ENCODE measurements around the gene CTSL.

CTSL gene

DNA sequence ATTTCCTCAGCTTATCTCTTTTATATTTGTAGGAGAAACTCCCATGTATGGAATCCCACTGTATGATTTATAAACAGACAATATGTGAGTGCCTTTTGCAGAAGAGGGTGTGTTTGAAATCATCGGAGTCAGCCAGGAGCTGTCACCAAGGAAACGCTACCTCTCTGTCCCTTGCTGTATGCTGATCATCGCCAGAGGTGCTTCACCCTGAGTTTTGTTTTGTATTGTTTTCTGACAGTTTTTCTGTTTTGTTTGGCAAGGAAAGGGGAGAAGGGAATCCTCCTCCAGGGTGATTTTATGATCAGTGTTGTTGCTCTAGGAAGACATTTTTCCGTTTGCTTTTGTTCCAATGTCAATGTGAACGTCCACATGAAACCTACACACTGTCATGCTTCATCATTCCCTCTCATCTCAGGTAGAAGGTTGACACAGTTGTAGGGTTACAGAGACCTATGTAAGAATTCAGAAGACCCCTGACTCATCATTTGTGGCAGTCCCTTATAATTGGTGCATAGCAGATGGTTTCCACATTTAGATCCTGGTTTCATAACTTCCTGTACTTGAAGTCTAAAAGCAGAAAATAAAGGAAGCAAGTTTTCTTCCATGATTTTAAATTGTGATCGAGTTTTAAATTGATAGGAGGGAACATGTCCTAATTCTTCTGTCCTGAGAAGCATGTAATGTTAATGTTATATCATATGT lies 18.0 kb upstream of the CTSL start:
- Histone ChIP-seq H3K4me1 (ENCODE audit: insufficient read depth, low read length) (no peaks in the 10 kb centered on the region), H3K36me3 (ENCODE audit: insufficient read depth, low read length) (peaks cover 12% of the 10 kb centered on the region; the same call in 1 of the 2 replicates), H3K9me3 (ENCODE audit: control insufficient read depth, insufficient read depth, low read length) (no peaks in the 10 kb centered on the region), H3K9ac (ENCODE audit: low read depth, low read length) (no peak overlapping the region)

DNA sequence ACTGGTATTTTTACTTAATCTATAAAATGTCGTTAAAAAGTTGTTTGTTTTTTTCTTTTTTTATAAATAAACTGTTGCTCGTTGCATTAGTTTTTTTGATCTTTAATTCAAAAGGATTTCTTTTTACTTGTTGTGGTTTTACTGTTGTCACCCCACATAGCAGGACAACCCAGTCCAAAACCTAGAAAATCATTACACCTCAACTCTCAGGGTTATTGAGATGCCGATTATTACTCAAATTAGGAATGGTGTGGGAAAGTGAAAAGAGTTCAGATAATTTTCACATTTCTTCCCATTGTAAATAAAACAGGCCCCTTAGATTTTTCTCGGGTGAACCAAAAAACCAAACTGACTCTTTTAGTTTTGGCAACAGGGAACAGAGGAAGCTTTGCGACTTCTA lies 17.4 kb upstream of the CTSL start:
- Histone ChIP-seq H3K36me3 (ENCODE audit: insufficient read depth, low read length) (peaks cover 12% of the 10 kb centered on the region; the same call in 1 of the 2 replicates), H3K9me3 (ENCODE audit: control insufficient read depth, insufficient read depth, low read length) (no peaks in the 10 kb centered on the region), H3K9ac (ENCODE audit: low read depth, low read length) (no peak overlapping the region), H3K4me1 (ENCODE audit: insufficient read depth, low read length) (no peaks in the 10 kb centered on the region)

DNA sequence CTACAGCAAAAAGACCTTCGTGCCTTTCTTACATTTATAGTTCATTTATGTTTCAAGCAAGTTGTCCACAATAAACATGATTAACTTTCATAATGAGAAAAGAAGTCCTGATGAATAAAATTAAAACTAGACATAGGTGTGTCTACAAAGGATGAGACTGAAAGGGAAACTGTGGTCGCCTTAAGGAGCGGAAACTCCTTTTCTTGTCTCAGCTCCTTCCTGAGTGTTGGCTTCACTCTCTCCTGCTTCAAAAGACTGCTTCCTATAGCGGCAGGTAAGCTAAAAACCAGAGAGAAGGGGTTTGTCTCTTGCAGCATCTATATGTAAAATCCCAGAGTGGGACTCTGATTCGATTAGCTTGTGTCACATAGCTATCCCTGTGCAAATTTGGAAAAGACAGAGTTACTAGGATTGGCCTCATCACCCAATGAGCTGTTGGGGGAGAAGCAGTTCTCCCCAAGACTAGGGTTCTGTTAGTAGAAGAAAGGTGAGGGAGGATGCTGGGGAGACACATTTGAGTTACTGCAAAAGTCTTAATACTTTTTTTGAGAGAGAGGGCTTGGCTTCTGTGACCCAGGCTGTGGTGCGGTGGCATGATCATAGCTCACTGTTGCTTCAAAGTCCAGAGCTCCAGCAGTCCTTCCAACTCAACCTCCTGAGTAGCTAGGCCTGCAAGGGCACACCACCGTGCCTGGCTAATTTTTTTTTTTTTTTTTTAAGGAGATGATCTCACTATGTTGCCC lies 16.8 kb upstream of the CTSL start:
- no peaks in the 10 kb centered on the region for H3K4me1 ChIP-seq (ENCODE audit: insufficient read depth, low read length)
- no peaks in the 10 kb centered on the region for H3K9me3 ChIP-seq (ENCODE audit: control insufficient read depth, insufficient read depth, low read length)
- peaks cover 12% of the 10 kb centered on the region; the same call in 1 of the 2 replicates for H3K36me3 ChIP-seq (ENCODE audit: insufficient read depth, low read length)
- no peak overlapping the region for H3K9ac ChIP-seq (ENCODE audit: low read depth, low read length)

DNA sequence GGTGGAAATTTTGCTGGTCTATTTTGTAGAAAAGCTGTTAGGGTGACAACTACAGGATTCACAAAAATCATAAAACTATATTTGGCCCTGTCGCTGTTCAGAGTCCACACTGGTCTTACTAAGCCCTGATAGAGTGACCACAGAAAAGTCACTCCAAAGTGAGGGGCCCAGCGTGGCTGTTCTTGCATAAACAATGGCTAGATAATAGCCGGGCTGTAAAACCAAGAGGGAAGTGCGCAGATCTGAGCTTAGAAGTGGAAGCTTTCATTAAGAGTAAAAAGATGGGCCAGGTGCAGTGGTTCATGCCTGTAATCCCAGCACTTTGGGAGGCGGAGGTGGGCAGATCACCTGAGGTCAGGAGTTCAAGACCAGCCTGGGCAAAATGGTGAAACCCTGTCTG lies 15.5 kb upstream of the CTSL start:
- Histone ChIP-seq H3K9me3 (ENCODE audit: control insufficient read depth, insufficient read depth, low read length) (no peaks in the 10 kb centered on the region), H3K9ac (ENCODE audit: low read depth, low read length) (no peak overlapping the region), H3K4me1 (ENCODE audit: insufficient read depth, low read length) (no peaks in the 10 kb centered on the region)

DNA sequence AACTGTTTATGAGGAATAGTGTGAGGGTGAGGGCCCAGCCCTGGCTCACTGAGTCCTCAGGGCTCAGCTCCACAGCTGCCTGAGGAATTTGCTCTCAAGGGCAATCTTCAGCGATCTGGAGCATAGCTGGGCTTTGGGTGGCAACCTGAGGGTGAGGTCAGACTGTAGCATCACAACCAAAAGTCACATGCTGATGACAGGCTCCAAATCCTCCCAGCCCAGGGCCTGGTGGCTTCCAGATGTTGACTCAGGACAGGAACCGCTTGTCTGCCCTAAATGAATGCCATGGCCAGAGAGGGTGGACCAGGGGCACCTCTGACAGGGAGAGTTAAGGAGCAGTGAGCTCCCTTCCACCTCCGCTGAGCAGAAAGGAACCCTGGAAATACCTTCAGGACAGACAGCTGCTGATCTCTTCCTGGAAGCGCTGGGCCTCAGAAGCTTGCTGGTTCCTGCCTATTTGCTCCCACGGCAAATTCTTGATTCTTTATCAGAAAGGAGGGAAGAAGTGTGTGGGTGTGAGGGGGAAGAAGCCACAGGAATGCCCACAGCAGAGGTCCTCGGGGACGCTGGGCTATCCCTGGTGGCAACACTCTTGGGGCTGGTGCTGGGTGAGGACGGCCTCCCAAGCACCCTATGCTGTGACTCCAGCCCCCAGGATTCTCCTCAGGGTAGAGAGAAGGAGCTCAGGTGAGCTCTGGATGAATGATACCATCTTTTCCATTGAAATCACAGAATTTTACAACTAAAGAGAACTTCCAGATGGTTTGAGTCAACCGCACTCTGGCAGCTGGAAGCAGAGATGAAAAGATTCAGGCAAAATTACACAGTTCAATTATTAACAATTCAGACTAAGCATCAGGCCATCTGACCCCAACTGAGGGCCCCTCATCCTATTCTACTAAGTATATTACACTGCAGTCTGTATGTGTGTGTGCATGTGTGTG lies 13.8 kb upstream of the CTSL start:
- Histone ChIP-seq H3K4me1 (ENCODE audit: insufficient read depth, low read length) (no peaks in the 10 kb centered on the region), H3K9ac (ENCODE audit: low read depth, low read length) (no peak overlapping the region), H3K36me3 (ENCODE audit: insufficient read depth, low read length) (no peaks in the 10 kb centered on the region; the same call in 1 of the 2 replicates), H3K9me3 (ENCODE audit: control insufficient read depth, insufficient read depth, low read length) (no peaks in the 10 kb centered on the region)

More for the DNA sequence above, 15.5 kb upstream of the CTSL start:
- peaks cover 12% of the 10 kb centered on the region; the same call in 1 of the 2 replicates for H3K36me3 ChIP-seq (ENCODE audit: insufficient read depth, low read length)

DNA sequence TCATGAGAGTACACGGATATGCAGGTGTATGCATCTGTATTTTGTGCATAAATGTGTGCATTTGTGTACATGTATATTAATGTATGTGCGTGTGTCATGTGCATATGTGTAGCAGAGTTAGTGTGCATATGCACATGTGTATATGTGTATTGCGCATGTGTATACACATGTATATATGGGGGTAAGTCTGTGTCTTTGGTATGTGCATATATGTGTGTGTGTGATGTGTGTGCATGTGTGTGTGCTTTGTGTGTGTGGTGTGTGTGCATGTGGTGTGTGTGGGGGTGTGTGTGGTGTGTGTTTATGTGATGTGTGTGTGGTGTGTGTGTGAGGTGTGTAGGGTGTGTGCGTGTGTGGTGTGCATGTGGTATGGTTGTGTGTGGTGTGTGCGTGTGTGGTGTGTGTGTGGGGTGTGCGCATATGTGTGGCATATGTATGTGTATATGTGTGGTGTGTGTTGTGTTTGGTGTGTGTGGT lies 13.1 kb upstream of the CTSL start:
- H3K36me3 ChIP-seq (ENCODE audit: insufficient read depth, low read length): no peaks in the 10 kb centered on the region; the same call in 1 of the 2 replicates
- H3K4me1 ChIP-seq (ENCODE audit: insufficient read depth, low read length): no peaks in the 10 kb centered on the region
- no peak overlapping the region for H3K9ac ChIP-seq (ENCODE audit: low read depth, low read length)
- no peaks in the 10 kb centered on the region for H3K9me3 ChIP-seq (ENCODE audit: control insufficient read depth, insufficient read depth, low read length)

DNA sequence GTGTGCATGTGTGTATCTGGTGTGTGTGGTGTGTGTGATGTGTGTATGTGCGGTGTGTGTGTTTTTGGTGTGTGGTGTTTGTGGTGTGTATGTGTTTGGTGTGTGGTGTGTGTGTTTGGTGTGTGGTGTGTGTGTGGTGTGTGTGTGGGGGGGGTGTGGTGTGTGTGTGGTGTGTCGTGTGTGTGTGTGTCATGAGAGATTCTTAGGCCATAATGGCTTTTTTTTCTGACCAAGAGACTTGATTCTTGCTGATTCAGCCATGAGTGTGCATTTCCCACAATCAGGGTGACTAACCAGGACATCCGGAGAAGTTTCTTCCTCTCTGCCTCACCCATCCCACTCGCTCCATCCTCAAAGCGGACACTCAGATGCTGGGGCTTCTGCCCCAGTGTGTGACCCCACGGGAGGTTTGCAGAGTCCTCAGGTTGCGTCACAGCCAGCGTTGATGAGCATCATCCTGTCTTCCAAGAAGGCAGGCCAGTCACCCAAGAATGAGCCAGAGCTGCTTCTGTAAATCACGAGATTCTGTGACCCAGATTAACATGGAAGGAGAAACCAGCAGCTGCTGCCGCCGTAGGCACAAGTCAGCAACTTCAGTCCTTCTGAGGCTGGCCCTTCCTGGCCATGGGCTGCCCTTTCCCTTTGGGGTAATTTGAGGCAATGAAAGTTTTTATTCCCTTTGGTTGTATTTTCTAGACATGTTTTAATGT lies 12.5 kb upstream of the CTSL start:
- no peaks in the 10 kb centered on the region; the same call in 1 of the 2 replicates for H3K36me3 ChIP-seq (ENCODE audit: insufficient read depth, low read length)
- H3K9ac ChIP-seq (ENCODE audit: low read depth, low read length): no peak overlapping the region
- H3K9me3 ChIP-seq (ENCODE audit: control insufficient read depth, insufficient read depth, low read length): no peaks in the 10 kb centered on the region
- no peaks in the 10 kb centered on the region for H3K4me1 ChIP-seq (ENCODE audit: insufficient read depth, low read length)

DNA sequence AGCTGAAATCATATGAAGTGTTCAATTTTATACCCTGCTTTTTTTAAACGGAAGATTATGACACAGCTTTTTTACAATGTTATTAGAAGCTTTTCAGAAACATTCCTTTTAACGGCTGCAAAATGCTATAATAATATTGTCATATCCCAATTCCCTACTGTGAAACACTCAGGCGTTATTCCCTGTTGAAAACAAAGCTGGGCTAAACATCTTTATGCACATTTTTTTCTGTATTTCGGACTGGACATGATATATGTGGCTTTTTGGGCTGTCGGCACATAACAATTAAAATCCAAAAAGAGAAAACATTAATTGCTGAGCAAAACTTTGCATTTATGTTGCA lies 12.0 kb upstream of the CTSL start:
- no peaks in the 10 kb centered on the region; the same call in 1 of the 2 replicates for H3K36me3 ChIP-seq (ENCODE audit: insufficient read depth, low read length)
- no peaks in the 10 kb centered on the region for H3K9me3 ChIP-seq (ENCODE audit: control insufficient read depth, insufficient read depth, low read length)
- no peak overlapping the region for H3K9ac ChIP-seq (ENCODE audit: low read depth, low read length)
- no peaks in the 10 kb centered on the region for H3K4me1 ChIP-seq (ENCODE audit: insufficient read depth, low read length)

DNA sequence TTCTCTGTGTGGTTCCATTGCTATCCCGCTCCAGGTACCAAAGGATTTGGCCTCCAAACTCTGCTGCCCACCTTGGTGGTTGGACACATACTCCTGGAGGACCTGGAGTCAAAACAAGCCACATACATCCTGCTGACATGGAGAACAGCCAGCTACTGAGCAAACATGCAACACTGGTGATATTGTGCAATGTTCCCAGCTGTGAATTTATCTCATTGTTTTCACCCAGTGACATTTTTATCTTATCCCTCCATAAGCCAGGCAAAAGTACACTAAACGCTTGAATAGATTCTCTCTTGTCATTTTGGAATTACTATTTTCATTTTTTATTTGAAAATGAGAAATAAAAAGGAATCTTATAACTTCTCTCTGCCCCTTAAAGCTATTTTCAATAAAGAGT lies 11.1 kb upstream of the CTSL start:
- no peaks in the 10 kb centered on the region; the same call in 1 of the 2 replicates for H3K36me3 ChIP-seq (ENCODE audit: insufficient read depth, low read length)
- H3K4me1 ChIP-seq (ENCODE audit: insufficient read depth, low read length): no peaks in the 10 kb centered on the region
- H3K9me3 ChIP-seq (ENCODE audit: control insufficient read depth, insufficient read depth, low read length): no peaks in the 10 kb centered on the region
- H3K9ac ChIP-seq (ENCODE audit: low read depth, low read length): no peak overlapping the region

DNA sequence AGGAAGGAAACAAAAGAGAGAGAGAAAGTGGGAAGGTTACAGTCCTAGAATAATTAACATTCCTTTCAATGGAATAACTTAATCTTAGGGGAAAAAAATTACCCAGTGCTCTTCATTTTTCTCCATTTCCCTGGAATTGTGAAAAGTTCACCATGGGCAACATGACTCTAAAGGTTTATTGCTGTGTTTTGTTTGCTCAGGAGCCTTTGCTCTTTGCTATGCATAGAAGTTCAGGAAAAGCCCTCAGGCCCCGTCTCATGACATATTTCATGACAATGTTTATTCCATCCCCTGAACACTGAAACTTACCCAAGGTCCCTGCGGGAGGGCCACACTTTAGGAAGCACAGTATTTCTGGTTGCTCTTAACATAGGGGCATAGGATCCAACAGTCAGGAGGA lies 9.8 kb upstream of the CTSL start:
- Histone ChIP-seq H3K36me3 (ENCODE audit: insufficient read depth, low read length) (no peaks in the 10 kb centered on the region), H3K4me1 (ENCODE audit: insufficient read depth, low read length) (no peaks in the 10 kb centered on the region), H3K9me3 (ENCODE audit: control insufficient read depth, insufficient read depth, low read length) (no peaks in the 10 kb centered on the region), H3K9ac (ENCODE audit: low read depth, low read length) (no peak overlapping the region)

DNA sequence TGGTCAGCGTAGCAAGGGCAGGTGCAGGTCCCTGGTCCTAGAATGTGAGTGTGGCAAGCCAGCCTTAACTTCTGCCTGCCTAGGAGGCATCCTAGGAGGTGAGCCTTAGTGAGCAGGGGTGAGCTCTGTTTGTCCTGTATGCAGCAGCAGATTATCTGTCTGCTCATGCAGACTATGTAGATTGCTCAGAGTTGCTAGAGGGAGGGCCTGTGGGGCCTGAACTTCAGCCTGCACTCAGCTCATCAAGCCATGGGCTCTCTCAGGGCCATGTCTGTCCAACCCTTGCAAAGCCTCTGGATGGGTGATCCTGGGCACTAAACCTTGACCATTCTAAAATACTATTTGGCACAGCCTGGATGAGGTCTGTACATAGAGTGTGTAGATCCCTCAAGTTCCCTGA lies 8.5 kb upstream of the CTSL start:
- no peaks in the 10 kb centered on the region for H3K9me3 ChIP-seq (ENCODE audit: control insufficient read depth, insufficient read depth, low read length)
- no peaks in the 10 kb centered on the region for H3K36me3 ChIP-seq (ENCODE audit: insufficient read depth, low read length)
- H3K4me1 ChIP-seq (ENCODE audit: insufficient read depth, low read length): no peaks in the 10 kb centered on the region
- H3K9ac ChIP-seq (ENCODE audit: low read depth, low read length): no peak overlapping the region

DNA sequence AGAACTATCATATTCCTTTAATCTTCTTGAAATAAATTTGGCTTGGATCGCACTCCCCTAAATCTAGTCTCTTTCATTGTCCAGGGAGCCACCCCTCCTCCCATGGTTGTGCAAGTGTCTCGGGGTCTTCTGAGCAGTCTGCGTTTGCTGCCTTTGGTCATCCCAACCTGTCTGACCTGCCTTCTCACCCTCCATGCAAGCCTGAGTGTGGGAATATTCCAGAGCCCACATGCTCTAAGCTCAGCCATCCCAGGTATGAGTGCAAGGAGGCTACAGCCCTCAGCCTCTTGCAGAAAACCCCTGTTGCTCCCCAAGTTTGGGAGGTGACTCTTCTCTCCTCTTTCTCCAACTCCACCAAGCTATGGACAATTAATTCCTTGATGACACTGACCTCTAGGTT lies 7.7 kb upstream of the CTSL start:
- Histone ChIP-seq H3K9me3 (ENCODE audit: control insufficient read depth, insufficient read depth, low read length) (no peaks in the 10 kb centered on the region), H3K9ac (ENCODE audit: low read depth, low read length) (no peak overlapping the region), H3K36me3 (ENCODE audit: insufficient read depth, low read length) (no peaks in the 10 kb centered on the region), H3K4me1 (ENCODE audit: insufficient read depth, low read length) (no peaks in the 10 kb centered on the region)

DNA sequence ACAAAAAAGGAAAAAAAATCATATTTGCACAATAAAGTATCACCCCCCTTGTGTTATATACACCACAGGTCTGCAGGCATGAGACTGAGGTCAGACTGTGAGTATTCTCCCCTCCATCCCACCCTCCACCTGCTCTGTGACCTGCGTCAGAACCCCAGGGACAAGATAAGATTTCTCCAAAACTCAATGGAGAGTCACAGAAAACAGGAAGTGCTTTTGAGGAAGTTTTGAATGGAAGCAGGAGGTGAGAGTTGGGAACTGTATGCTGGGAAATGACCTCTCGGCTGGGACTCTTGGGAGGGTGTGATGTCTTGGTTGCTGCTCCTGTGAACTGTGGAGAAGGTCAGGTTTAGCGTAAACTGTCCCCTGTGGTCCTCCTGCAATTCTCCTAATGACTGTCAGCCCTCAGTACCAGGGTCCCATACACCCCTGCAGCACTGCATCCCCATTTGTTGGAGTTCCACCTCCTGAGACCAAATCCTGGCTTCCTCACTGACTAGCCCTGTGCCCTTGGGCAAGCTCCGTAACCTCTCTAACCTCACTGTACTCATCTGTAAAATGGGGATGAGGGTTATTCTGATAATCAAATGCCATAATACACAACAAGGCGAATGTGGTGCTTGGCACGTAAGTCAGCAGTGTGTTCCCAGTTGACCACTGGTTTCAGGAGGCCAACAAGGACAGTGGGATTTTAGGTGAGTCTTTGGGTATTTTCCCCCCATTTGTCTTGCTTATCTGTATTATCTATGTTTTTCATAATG lies 6.9 kb upstream of the CTSL start:
- no peaks in the 10 kb centered on the region for H3K9me3 ChIP-seq (ENCODE audit: control insufficient read depth, insufficient read depth, low read length)
- H3K36me3 ChIP-seq (ENCODE audit: insufficient read depth, low read length): no peaks in the 10 kb centered on the region
- H3K4me1 ChIP-seq (ENCODE audit: insufficient read depth, low read length): no peaks in the 10 kb centered on the region
- no peak overlapping the region for H3K9ac ChIP-seq (ENCODE audit: low read depth, low read length)

Data from ES-I3 (cell line).